Right lobe of liver (tissue), 6 donors: ENCODE results near the gene ZNF74. TPM values are rescaled to one million over a fixed set of nuclear protein-coding genes. Genes with fewer than 3 reads are reported as not detected.

Experiments used
- ATAC-seq, 4 donors: fragments of 200-7000 bp; cut with Tn5 transposase; one replicate each; pipeline ENCODE4 v1.9.1; 2020; ENCODE audit warnings: mild to moderate bottlenecking in 4 of 4, moderate library complexity in 4 of 4
- DNase-seq, 3 donors: peaks; one replicate each; pipeline ENCODE4 v3.0.0-alpha.2; 2020
- H3K27ac ChIP-seq, 3 donors: fragments of 200-600 bp; one replicate each; pipeline ENCODE4 v1.8.0; 2022
- H3K27me3 ChIP-seq, 2 donors: fragments of 200-600 bp; one replicate each; pipeline ENCODE4 v1.8.0; 2022
- H3K36me3 ChIP-seq, 4 donors: fragments of 200-600 bp; sonication (generic) in 1 of 4; one replicate each; pipeline versions ENCODE4 v1.5.1 to v1.8.0; 2017 to 2022; ENCODE audit warnings: control low read depth in 1 of 4
- H3K4me1 ChIP-seq, 4 donors: fragments of 200-600 bp; sonication (generic) in 1 of 4; one replicate each; pipeline versions ENCODE4 v1.5.1 to v1.8.0; 2017 to 2022; ENCODE audit warnings: control low read depth in 1 of 4
- H3K4me3 ChIP-seq, 3 donors: fragments of 200-600 bp; one replicate each; pipeline ENCODE4 v1.8.0; 2022
- H3K9me3 ChIP-seq, 4 donors: fragments of 200-600 bp; sonication (generic) in 1 of 4; one replicate each; pipeline versions ENCODE4 v1.5.1 to v1.8.0; 2017 to 2022; ENCODE audit warnings: control low read depth in 1 of 4
- CTCF ChIP-seq, 4 donors: fragments of 200-600 bp in 3 of 4; fragments of 450-650 bp in 1 of 4; IDR thresholded peaks; one replicate each; pipeline versions ENCODE4 v1.5.1 to v1.8.0; 2016 to 2022; ENCODE audit warnings: antibody characterized with exemption in 4 of 4, mild to moderate bottlenecking in 2 of 4
- POLR2A ChIP-seq: fragments of 450-650 bp; IDR thresholded peaks from one replicate; pipeline ENCODE4 v1.6.1; 2017; ENCODE audit warnings: antibody characterized with exemption, mild to moderate bottlenecking
- WGBS: methylation state at CpG from one replicate; pipeline ENCODE4 v1.1.6; 2018; ENCODE audit warnings: low coverage, low lambda C conversion rate; ENCODE audit not compliant: insufficient coverage; ENCODE audit errors: missing lambda C conversion rate; 5-methylcytosine and 5-hydroxymethylcytosine counted together
- intact Hi-C, 2 donors: fragments of 100-400 bp; cut with DNase I; formaldehyde crosslinking; loops; one replicate each; pipeline versions ENCODE4 v1.11.2 to v1.14.1; 2022
- total RNA-seq, 6 experiments: library from RNA; depleted of rRNA in 2 of 6; stranded (reverse); fragments of >200 nt in 2 of 6; fragmentation: NEBNext Ultra II Directional in 3 of 6; extraction: Animal tissue kit (Norgen Biotek cat#: 25700) in 3 of 6; gene quantifications; one replicate each; pipeline versions ENCODE4 v1.1.0 to v1.2.4, GENCODE V29; 2016 to 2023
- donor health status: DM: no; HTN: yes; CAD: no.
- donor health status: DM: no; HTN: no; CAD: no.
- donor health status: DM: no; HTN: no; CAD: no.
- donor health status: DM: no; HTN: yes; CAD: no.
- donor health status: DM: no; HTN: yes; CAD: no.

The ZNF74 gene
- total RNA-seq, 6 experiments from 2014 or later, result 3.2 to 6.6 (median 3.4) TPM

GRCh38 chr22:20424932-20425565 lies 31.1 kb downstream of the ZNF74 start:
- Histone ChIP-seq H3K4me1 (peaks cover 0 to 23% (median 0%) of the 10 kb centered on the region in 4 donors), H3K27me3 (peaks cover 0 to 6% of the 10 kb centered on the region in 2 donors), H3K9me3 (no peaks in the 10 kb centered on the region), H3K4me3 (no peak overlapping the region), H3K36me3 (no peaks in the 10 kb centered on the region), H3K27ac (no peak overlapping the region)
- ATAC-seq (no peak), DNase-seq (peak in 1 of 3 donors; percentile 45)
- WGBS, result no CpG with 5 or more reads among the region's 59 CpGs
- intact Hi-C loops, result loop anchor here in 1 of 2 donors (5.0 kb wide), 1 partner anchor 32 kb away; no protein-coding TSS in a partner anchor
- TF ChIP-seq POLR2A, result no peak
- TF ChIP-seq CTCF (IDR thresholded peaks at IDR 0.05), result no peak

GRCh38 chr22:20425566-20426258 lies 31.8 kb downstream of the ZNF74 start:
- Histone ChIP-seq H3K9me3 (no peaks in the 10 kb centered on the region), H3K4me3 (no peak overlapping the region), H3K27me3 (peaks cover 0 to 6% of the 10 kb centered on the region in 2 donors), H3K36me3 (no peaks in the 10 kb centered on the region), H3K27ac (no peak overlapping the region), H3K4me1 (peaks cover 0 to 29% (median 0%) of the 10 kb centered on the region in 4 donors)
- DNase-seq (no peak), ATAC-seq (no peak)
- no CpG with 5 or more reads among the region's 96 CpGs for WGBS
- intact Hi-C loops, result no loop called here
- TF ChIP-seq CTCF (IDR thresholded peaks at IDR 0.05), result no peak
- no peak for TF ChIP-seq POLR2A

- no peak overlapping the region for H3K27ac ChIP-seq
- DNase-seq (no peak), ATAC-seq (no peak)
- no peak for TF ChIP-seq CTCF (IDR thresholded peaks at IDR 0.05)
- no peak for TF ChIP-seq POLR2A
- H3K4me1 ChIP-seq, result peaks cover 0 to 34% (median 0%) of the 10 kb centered on the region in 4 donors
- H3K4me3 ChIP-seq, result no peak overlapping the region
- H3K27me3 ChIP-seq, result peaks cover 0 to 6% of the 10 kb centered on the region in 2 donors
- intact Hi-C loops, result no loop called here
- H3K9me3 ChIP-seq, result no peaks in the 10 kb centered on the region
- 18% methylated on average over 3 of the region's 12 CpGs for WGBS
- no peaks in the 10 kb centered on the region for H3K36me3 ChIP-seq
Measured at GRCh38 chr22:20426259-20426615, 32.3 kb downstream of the ZNF74 start.

- 75% methylated on average over 1 of the region's 8 CpGs for WGBS
- no peaks in the 10 kb centered on the region for H3K9me3 ChIP-seq
- H3K4me1 ChIP-seq, result peaks cover 0 to 36% (median 0%) of the 10 kb centered on the region in 4 donors
- intact Hi-C loops, result no loop called here
- no peak for DNase-seq
- H3K36me3 ChIP-seq, result no peaks in the 10 kb centered on the region
- no peak for ATAC-seq
- H3K27ac ChIP-seq, result no peak overlapping the region
- TF ChIP-seq POLR2A, result no peak
- TF ChIP-seq CTCF (IDR thresholded peaks at IDR 0.05), result no peak
- H3K4me3 ChIP-seq, result no peak overlapping the region
- H3K27me3 ChIP-seq, result peaks cover 0 to 6% of the 10 kb centered on the region in 2 donors
Measured at GRCh38 chr22:20427104-20427944, 33.4 kb downstream of the ZNF74 start.
